GM15510 (cell line): ENCODE measurements around the gene PRR14.

ENCODE experiments used
- POLR2A ChIP-seq: IDR thresholded peaks from 3 replicates; pipeline ENCODE4 v1.6.1; 2011; ENCODE audit warnings: borderline replicate concordance; ENCODE audit not compliant: insufficient read length; ENCODE audit errors: extremely low read depth

PRR14 gene

DNA sequence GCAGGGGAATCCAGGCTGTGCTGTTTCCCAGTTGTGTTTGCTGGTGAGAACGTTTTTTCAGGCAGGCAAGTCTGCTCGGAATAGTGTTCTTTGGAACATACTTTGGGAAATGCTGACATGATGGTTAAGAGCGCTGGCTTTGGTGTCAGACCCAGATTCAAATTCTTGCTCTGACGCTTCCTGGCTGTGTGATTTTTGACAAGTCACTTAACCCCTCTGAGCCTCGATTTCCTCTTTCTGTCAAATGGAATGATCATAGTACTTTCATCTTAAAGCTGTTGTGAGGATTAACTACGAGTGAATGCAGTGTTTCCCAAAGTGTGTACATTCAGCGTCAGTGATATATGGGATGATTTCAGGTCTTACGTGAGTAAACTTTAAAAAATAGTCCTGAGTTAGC is 12.3 kb downstream of the PRR14 start:
- no peak for TF ChIP-seq POLR2A

DNA sequence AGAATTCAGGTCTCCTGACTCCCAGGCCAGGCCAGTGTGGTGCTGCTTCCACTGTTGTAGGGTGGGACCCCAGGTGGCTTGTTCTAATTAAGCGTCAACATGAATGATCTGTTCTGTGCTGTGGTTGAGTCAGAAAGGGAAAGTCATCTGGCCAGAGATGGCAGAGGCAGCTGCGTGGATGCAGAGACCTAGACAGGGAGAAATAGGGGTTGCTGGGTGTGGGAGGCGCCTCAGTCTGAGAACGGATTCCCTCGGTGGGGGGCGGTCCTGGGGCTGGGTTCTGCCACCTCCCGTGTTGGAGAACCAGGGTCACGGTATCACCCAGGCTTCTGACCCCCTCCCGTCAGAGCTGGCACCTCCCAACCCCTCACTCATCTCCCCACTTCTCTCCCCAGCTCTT is 13.1 kb downstream of the PRR14 start:
- TF ChIP-seq POLR2A = no peak

DNA sequence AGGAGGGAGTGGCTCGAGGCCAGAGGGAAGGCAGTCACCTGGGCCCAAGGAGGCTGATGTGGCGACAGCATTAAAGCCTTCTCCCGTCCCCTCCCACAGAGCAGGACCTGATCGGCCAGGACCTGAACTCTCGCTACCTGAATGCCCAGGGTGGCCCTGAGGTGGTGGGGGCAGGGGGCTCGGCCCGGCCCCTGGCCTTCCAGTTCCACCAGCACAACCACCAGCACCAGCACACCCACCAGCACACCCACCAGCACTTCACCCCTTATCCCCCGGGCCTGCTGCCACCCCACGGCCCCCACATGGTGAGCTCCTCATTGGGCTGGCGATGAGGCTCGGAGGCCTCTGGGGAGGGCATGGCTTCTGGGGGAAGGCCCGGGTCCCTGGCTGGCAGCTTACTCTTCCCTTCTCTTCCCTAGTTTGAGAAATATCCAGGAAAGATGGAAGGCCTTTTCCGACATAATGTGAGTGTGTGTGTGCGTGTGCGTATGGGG is 13.9 kb downstream of the PRR14 start:
- TF ChIP-seq POLR2A = no peak

DNA sequence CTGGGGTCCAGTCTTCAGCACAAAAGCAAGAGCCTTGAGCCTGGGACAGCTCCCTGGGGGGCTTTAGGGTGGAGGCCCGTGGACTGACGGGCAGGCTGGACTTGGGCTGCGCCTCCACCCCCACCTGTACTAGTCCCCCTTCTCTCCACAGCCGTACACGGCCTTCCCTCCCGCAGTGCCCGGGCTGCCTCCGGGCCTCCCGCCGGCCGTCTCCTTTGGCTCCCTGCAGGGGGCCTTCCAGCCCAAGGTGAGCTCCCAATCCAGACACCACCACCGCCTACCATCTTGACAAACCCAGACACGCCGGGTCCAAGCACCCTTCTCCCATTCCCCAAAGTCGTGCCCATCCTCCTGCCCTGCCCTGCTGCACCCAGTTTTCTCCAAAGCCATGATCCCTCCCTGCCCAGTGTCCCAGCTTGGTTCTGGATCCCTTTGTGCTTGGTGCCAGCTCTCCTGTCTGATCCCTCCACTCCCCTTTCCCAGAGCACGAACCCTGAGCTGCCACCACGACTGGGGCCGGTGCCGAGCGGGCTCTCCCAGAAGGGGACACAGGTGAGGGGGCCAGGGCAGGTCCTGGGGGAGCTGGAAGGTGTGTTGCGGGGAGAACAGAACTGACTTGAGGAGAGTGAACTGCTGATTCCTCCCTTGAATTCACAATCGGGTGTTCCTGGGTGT is 14.5 kb downstream of the PRR14 start:
- TF ChIP-seq POLR2A = no peak

DNA sequence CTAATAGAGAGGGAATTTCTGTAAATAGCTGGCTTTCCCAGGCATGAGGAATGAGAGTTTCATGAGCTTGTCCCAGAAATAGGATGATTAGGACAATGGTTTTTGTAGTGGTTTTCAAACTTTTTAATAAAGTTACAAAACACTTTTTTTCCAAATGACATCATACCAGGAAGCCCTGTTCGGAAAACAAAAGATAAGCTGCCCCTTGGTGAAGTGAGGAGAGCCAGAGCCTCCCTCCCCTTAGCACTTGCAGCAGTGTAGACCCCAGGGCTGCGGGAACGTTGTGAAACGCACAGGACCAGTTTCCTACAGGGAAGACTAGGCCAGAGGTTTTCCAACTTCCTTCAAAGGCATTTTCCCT is 15.1 kb downstream of the PRR14 start:
- no peak for TF ChIP-seq POLR2A

DNA sequence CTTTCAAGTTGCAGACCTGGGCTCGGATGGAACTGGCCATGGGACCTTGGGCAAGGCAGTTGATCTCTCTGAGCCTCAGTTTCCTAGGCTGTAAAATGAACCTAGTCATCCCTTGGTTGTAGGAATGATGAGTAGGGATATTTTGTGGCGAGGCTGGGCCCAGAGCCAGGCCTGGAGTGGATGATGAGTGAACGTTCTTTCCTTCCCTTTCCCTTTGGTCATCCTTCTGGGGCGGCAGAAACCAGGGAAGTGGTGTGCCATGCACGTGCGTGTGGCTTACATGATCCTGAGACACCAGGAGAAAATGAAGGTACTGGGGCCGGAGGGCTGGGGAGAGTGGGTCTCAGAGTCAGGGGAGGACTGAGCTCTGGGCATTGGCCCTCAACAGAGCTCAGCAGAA is 15.9 kb downstream of the PRR14 start:
- TF ChIP-seq POLR2A = no peak

DNA sequence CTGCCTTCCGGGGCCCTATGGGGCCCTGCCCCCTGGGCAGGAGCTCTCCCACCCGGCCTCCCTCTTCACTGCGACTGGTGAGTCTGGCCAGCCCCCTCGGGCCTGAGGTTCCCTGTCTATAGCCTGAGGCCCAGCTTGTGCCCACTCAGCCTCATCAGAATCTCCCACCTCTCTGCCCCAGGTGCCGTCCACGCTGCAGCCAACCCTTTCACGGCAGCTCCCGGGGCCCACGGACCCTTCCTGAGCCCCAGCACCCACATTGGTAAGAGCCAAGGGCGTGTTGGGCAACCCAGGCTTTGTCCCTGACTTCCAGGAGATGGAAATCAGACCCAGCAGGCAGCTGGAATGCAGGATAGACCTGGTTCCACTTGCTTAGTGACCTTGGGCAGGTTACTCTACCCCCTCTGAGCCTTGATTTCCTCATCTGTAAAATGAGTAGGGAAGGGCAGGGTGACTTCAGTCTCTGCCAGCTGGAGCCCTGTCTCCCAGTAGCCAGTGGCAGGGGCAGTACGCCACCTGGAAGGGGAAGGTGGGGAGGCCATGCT is 16.7 kb downstream of the PRR14 start:
- TF ChIP-seq POLR2A = no peak

DNA sequence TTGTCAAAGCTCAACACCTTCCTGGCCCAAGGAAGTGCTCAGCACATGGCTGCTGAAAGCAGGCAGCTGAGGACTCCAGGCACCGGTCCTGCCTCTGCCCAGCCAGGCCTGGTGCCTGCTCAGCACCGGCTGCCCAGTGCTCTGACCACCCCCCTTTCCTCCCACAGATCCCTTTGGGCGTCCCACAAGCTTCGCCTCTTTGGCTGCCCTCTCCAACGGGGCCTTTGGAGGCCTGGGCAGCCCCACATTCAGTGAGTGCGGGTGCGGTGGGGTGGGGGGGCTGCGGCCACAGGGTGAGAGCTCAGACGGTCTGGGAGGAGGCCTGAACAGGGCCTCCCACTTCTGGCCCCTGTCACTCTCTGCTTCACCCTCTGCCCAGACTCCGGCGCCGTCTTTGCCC is 17.6 kb downstream of the PRR14 start:
- no peak for TF ChIP-seq POLR2A

DNA sequence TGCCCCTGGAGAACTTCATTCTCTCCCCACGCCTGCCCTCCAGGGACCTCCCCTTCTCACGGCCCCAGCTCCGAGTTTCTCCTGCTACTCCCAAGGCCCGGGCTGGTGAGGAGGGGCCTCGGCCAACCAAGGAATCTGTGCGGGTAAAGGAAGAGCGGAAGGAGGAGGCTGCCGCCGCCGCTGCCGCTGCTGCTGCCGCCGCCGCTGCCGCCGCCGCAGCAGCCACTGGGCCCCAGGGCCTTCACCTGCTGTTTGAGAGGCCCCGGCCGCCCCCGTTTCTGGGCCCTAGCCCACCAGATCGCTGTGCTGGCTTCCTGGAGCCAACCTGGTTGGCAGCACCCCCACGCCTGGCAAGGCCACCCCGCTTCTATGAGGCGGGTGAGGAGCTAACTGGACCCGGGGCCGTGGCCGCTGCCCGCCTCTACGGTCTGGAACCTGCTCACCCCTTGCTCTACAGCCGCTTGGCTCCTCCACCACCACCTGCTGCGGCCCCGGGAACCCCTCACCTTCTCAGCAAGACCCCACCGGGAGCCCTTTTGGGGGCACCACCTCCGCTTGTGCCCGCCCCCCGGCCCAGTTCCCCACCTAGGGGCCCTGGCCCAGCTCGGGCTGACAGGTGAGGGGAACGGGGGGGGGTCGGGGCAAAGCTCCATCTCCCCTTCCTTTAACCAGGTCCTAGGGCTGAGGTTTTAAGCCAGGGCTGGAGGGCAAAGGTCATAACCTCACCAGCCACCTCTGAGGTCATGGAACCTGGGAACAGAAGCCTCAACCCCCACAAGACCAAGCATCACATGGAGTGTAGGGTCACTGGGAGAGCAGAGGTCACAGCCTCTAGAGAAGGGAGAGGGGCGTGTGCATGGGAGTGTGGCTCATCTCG is 18.5 kb downstream of the PRR14 start:
- no peak for TF ChIP-seq POLR2A

DNA sequence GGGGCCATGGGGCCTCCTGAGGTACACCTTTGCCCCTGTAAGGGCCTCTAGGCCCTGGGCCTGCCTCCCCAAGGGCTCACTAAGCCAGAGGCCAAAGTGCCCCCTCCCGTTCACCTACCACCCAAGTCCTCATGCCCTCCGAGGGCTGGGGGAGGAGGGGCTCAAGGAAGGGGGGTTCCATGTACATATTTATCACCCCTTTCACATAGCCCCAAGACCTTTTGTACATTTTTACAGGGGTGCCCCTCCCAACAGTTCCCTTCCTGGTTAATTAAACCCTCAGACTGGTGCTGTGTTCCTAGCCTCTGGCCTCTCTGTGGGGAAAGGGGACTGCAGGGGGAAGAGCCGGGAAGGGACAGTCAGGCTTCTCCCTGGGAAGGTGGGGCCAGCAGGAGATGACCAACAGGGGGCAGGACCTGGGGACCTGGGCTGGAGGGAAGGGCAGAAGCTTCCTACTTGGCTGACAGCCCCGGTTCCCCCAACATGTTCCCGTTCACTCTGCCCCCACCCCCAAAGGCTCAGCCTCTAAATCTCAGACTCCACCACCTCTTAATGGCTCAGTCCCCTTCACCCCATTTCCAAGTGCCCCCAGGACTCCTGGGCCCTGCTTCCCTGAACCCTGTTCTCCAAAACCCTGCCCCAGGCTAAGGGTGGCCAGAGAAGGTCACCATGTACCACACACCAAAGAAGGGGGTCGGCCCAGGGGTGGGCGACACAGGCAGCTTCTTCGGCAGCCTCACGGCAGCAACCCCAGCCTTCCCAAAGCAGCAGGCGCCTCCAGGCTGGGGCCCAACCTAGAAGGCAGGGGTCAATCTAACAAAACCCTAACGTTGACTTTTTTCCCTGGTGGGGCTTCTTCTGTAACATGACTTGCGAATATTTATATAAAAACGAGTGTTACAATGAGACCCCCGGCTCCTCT is 19.4 kb downstream of the PRR14 start:
- TF ChIP-seq POLR2A = no peak

DNA sequence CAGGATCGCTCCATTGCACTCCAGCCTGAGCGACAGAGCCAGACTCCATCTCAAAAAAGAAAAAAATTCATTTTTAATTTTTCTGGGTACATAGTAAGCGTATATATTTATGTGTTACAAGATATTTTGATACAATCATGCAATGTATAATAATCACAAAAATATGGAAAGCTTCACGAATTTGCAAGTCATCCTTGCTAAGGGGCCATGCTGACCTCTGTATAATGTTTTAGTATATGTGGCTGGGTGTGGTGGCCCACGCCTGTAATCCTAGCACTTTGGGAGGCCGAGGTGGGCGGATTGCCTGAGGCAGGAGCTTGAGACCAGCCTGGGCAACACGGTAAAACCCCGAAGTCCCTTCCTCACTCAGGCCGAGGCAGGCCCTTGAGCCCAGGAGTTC is 24.4 kb downstream of the PRR14 start:
- no peak for TF ChIP-seq POLR2A

DNA sequence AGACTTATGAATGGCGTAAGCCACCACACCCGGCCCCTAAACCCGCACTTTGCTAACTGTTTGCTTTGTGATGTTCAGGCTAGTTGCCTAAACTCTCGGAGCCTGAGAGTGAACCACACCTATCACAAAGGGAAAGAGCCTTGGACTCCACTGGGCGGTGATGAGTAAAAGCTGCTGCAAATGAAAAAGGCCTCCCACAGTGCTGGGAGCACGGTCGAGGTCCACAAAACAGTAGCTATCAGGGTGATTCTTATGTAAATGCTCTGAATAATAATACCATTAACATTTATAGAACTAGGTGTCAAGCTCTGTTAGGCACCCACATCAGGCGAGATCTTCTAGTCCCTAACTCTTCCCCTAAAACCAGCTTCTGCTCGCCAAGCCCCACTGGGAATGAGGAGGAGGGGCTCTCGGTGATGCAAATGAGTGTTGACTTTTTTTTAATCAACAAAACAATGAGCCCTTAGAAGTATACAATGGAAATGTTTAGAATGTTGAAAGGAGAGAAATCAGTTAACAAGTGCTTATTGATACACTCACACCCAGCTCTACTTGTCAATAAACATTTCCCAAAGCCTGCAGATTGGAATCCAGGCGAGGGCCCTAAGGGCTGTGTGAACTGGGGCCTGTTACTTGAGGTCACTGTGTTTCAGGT is 27.3 kb downstream of the PRR14 start:
- TF ChIP-seq POLR2A = no peak

DNA sequence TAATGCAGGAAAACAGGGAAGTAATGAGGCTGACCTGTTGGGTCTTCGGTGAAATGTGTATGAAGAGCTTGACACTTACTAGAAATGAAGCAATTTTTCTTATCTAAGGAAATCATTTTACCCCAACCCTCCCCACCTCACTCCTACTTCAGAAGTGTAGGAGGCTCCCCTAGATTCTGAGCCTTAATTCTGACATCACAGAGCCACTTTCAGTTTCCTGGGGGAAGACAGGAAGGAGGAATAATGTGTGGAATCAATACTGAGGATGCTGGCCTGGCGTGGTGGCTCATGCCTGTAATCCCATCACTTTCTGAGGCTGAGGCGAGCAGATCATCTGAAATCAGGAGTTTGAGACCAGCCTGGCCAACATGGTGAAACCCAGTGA is 27.8 kb downstream of the PRR14 start:
- TF ChIP-seq POLR2A = no peak

DNA sequence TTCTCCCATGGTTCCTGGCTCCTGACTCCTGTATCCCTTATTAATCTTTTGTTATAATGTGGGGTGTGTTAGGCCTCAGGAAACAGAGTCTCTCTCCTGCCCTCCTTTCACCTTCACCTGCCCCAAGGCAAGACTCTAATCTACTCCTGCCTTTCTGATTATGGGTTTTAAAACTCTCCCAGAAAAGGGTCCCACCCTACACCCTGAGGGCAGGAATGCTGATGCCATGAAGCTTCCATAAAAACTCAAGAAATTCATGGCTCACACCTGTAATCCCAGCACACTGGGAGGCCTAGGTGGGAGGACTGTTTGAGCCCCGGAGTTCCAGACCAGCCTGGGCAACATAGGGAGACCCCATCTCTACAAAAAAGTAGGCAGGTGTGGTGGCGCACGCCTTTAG is 29.6 kb downstream of the PRR14 start:
- no peak for TF ChIP-seq POLR2A

DNA sequence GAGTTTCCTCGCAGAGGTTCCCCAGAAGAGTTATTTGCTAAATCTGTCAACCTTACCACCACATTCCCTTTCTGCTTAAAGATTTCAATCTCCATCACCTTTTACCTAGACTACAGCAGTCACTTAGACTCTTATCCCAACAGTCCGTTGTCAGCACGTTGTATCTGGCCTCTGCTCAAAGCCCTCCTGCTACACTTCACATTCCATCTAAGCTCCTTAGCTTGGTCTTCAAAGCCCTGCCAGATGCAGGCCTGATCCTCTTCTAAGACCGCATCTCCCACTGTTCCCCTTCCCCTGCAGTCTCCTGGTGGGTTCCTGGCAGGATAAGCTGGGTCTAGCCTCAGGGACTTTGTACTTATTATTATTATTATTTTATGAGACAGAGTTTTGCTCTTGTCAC is 37.9 kb downstream of the PRR14 start:
- no peak for TF ChIP-seq POLR2A

DNA sequence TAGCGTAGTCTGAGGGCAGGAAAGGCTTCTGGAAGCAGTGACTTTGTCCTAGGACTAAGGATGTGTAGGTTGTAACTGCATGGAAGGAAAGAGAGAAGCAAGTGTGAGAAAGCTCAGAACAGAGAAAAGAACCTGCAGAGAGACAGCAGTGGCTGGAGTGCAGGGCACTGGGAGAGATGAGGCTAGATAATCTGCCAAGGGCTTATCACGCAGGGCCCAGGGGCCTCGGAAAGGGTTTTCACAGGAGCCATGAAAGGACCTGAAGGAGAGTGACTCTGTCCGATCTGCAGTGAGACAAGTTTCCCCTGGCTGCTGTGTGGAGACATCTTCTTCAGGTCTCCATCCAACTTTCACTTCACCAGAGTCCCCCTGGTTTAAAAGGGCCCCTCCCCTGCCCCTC is 41.1 kb downstream of the PRR14 start:
- TF ChIP-seq POLR2A = no peak
